K562 (cell line): ENCODE measurements around the gene C1orf21. TPM values are rescaled to one million over a fixed set of nuclear protein-coding genes. Genes with fewer than 3 reads are reported as not detected.

Source experiments
- ATAC-seq: fragments of 200-7000 bp; cut with Tn5 transposase; 3 replicates; pipeline ENCODE4 v1.9.1; 2020; ENCODE audit warnings: moderate library complexity
- BruUV-seq: library from RNA; stranded (reverse); fragments of 400-500 nt; replicated peaks from 2 replicates; lab custom pipeline; 2021; lab: Mats Ljungman, UMichigan
- CTCF ChIA-PET: fragments of 300-600 bp; formaldehyde crosslinking; extraction: SDS; loops from one replicate; lab custom pipeline; 2021; ENCODE audit warnings: low intra/inter-chr PET ratio; lab: Yijun Ruan, JAX
- POLR2A ChIA-PET: fragments of 300-600, 350-650 bp; sonication (Branson Sonifier 250); formaldehyde crosslinking; extraction: SDS; loops from one replicate; lab custom pipeline; 2021; ENCODE audit warnings: antibody characterized with exemption, inconsistent platforms; lab: Yijun Ruan, JAX
- DNase-seq, 4 experiments: peaks; one replicate each; pipeline versions ENCODE4 v3.0.0 to v3.0.0-alpha.2; 2011 to 2018; ENCODE audit warnings: low spot score in 3 of 4, mixed read lengths in 3 of 4; ENCODE audit errors: extremely low read depth in 1 of 4
- FAIRE-seq: peaks from 2 replicates; lab custom pipeline; 2011; peaks lifted over from hg19 to GRCh38; lab: Jason Lieb, UNC
- H2AFZ ChIP-seq: 2 replicates; pipeline ENCODE4 v1.6.0; 2011; ENCODE audit warnings: low read depth, low read length, control low read depth, inconsistent platforms
- H3K27ac ChIP-seq: fragments of 200-600 bp; 3 replicates; pipeline ENCODE4 v1.8.0; 2011; ENCODE audit warnings: low read depth, mild to moderate bottlenecking, control low read depth, inconsistent platforms, low read length, moderate library complexity, mixed read lengths; ENCODE audit errors: extremely low read depth
- H3K27me3 ChIP-seq, 2 experiments: fragments of 300-600 bp in 1 of 2; 2 replicates in 1 of 2; 3 replicates in 1 of 2; pipeline versions ENCODE4 v1.6.0 to v1.8.0; 2011; ENCODE audit warnings: inconsistent platforms in 2 of 2, low read length in 2 of 2, mild to moderate bottlenecking in 1 of 2, mixed read lengths in 1 of 2, moderate library complexity in 1 of 2; ENCODE audit not compliant: control insufficient read depth in 2 of 2, insufficient read depth in 2 of 2
- H3K36me3 ChIP-seq: fragments of 300-600 bp; 3 replicates; pipeline ENCODE4 v1.8.0; 2011; ENCODE audit warnings: mild to moderate bottlenecking, low read length, inconsistent platforms; ENCODE audit not compliant: control insufficient read depth, insufficient read depth
- H3K4me1 ChIP-seq, 2 experiments: fragments of 200-600 bp in 1 of 2; replicated peaks in 1 of 2; 2 replicates in 1 of 2; 3 replicates in 1 of 2; pipeline versions ENCODE4 v1.5.1 to v1.8.0; 2011; ENCODE audit warnings: inconsistent platforms in 2 of 2, low read length in 2 of 2, mild to moderate bottlenecking in 1 of 2, mixed read lengths in 1 of 2, moderate library complexity in 1 of 2; ENCODE audit not compliant: control insufficient read depth in 2 of 2, insufficient read depth in 2 of 2
- H3K4me2 ChIP-seq: 2 replicates; pipeline ENCODE4 v1.6.1; 2011; ENCODE audit warnings: low read length, control low read depth, inconsistent platforms, mixed read lengths; ENCODE audit not compliant: insufficient read depth
- H3K4me3 ChIP-seq: fragments of 200-600 bp; sonication (generic), shearing (Covaris generic); 2 replicates; pipeline ENCODE4 v1.5.1; 2016; ENCODE audit warnings: control low read depth, inconsistent platforms
- H3K79me2 ChIP-seq: fragments of 200-600 bp; 3 replicates; pipeline ENCODE4 v1.8.0; 2011; ENCODE audit warnings: low read length, inconsistent platforms; ENCODE audit not compliant: control insufficient read depth, insufficient read depth
- H3K9ac ChIP-seq, 2 experiments: 2 replicates each; pipeline versions ENCODE4 v1.6.0 to v1.6.1; 2011; ENCODE audit warnings: low read depth in 2 of 2, low read length in 2 of 2, control low read depth in 1 of 2, inconsistent platforms in 1 of 2, mild to moderate bottlenecking in 1 of 2, mixed read lengths in 1 of 2; ENCODE audit not compliant: insufficient read depth in 1 of 2
- H3K9me1 ChIP-seq: one replicate; pipeline ENCODE4 v1.6.0; 2011; ENCODE audit warnings: inconsistent platforms, mild to moderate bottlenecking, low read length, moderate library complexity; ENCODE audit not compliant: control insufficient read depth, insufficient read depth
- H3K9me3 ChIP-seq: replicated peaks from 2 replicates; pipeline ENCODE4 v1.5.1; 2011; ENCODE audit warnings: low read depth, low read length, inconsistent platforms; ENCODE audit not compliant: control insufficient read depth, insufficient read depth
- H4K20me1 ChIP-seq: replicated peaks from 2 replicates; pipeline ENCODE4 v1.6.1; 2011; ENCODE audit warnings: low read length, inconsistent platforms, mixed read lengths; ENCODE audit not compliant: control insufficient read depth, insufficient read depth
- ARID2 ChIP-seq: fragments of 450-650 bp; IDR thresholded peaks from 2 replicates; pipeline ENCODE4 v1.6.1; 2017; ENCODE audit warnings: antibody characterized with exemption, mild to moderate bottlenecking
- HINFP ChIP-seq: fragments of 450-650 bp; conservative IDR thresholded peaks from 2 replicates; pipeline ENCODE4 v1.6.1; 2016; ENCODE audit warnings: missing genetic modification characterization, low read depth, mild to moderate bottlenecking, control low read depth, missing compliant biosample characterization
- MAFK ChIP-seq: IDR thresholded peaks from 2 replicates; pipeline ENCODE4 v1.6.1; 2011; ENCODE audit warnings: low read length, improper control_type of control experiment
- SAP30 ChIP-seq: fragments of 200-600 bp; sonication (generic); IDR thresholded peaks from 2 replicates; pipeline ENCODE4 v1.6.1; 2012; ENCODE audit warnings: borderline replicate concordance, low read depth, mild to moderate bottlenecking, moderate library complexity, low read length, control low read depth, inconsistent platforms; ENCODE audit not compliant: insufficient read depth, poor library complexity, severe bottlenecking
- ZFP36 ChIP-seq: fragments of 150-350 bp; IDR thresholded peaks from 2 replicates; pipeline ENCODE4 v1.6.1; 2018; ENCODE audit warnings: low read length, low read depth; ENCODE audit not compliant: partially characterized antibody
- ZHX1 ChIP-seq: fragments of 150-350 bp; conservative IDR thresholded peaks from 2 replicates; pipeline ENCODE4 v1.6.1; 2014; ENCODE audit warnings: low read length
- WGBS: fragments of 100-300 bp; shearing (Covaris generic); methylation state at CpG from one replicate; pipeline ENCODE4 v1.1.6; 2016; ENCODE audit warnings: low coverage, mixed read lengths; ENCODE audit not compliant: insufficient coverage; ENCODE audit errors: missing lambda C conversion rate; 5-methylcytosine and 5-hydroxymethylcytosine counted together
- in situ Hi-C: fragments of 300-500 bp; cut with MboI; formaldehyde crosslinking; loops from 4 replicates; pipeline ENCODE4 v1.15.0; 2018; ENCODE audit warnings: inconsistent platforms, mixed read lengths
- intact Hi-C: fragments of 100-400 bp; cut with micrococcal nuclease; formaldehyde crosslinking; loops from 2 replicates; pipeline ENCODE4 v1.14.2; 2022
- polyA plus RNA-seq, 8 experiments: library from polyadenylated mRNA; depleted of rRNA in 4 of 8; stranded (reverse) in 5 of 8; unstranded in 3 of 8; fragments of >200 nt; fragmentation: Nextera tagmentation in 2 of 8; fragmentation: Illumina TruSeq in 1 of 8; extraction: Ambion mirVana in 2 of 8; extraction: Trizol in 1 of 8; gene quantifications; 2 replicates each; pipeline versions ENCODE4 v1.2.1 to v1.2.3, GENCODE V29; 2011 to 2014; ENCODE audit warnings: inconsistent platforms in 1 of 8, missing spikeins in 1 of 8
- total RNA-seq, 7 experiments: library from RNA; depleted of rRNA in 6 of 7; stranded (reverse); fragments of >200 nt in 6 of 7; fragmentation: Illumina TruSeq in 2 of 7; extraction: Trizol in 2 of 7; gene quantifications; 2 replicates each; pipeline versions ENCODE4 v1.2.1 to v1.2.3, GENCODE V29; 2011 to 2021; ENCODE audit warnings: low replicate concordance in 1 of 7
- TF ChIP-seq, protein P1 (sequence below): IDR thresholded peaks from 2 replicates; pipeline ENCODE4 v1.6.1; 2016; ENCODE audit warnings: missing genetic modification characterization, missing compliant biosample characterization
- TF ChIP-seq, protein P2 (sequence below): fragments of 250-450 bp; sonication (Bioruptor Pico); IDR thresholded peaks from 2 replicates; pipeline ENCODE4 v1.4.0; 2020
- TF ChIP-seq, protein P3 (sequence below): fragments of 450-650 bp; formaldehyde crosslinking; IDR thresholded peaks from 2 replicates; pipeline ENCODE4 v1.4.0; 2020; ENCODE audit warnings: mild to moderate bottlenecking, moderate library complexity

C1orf21 gene
- total and polyA plus RNA-seq, 9 of the 15 experiments (the other 6 are each of a cell fraction or from before 2014, with no cell fraction given): under 0.01 to 0.31 (median 0.07) TPM

DNA sequence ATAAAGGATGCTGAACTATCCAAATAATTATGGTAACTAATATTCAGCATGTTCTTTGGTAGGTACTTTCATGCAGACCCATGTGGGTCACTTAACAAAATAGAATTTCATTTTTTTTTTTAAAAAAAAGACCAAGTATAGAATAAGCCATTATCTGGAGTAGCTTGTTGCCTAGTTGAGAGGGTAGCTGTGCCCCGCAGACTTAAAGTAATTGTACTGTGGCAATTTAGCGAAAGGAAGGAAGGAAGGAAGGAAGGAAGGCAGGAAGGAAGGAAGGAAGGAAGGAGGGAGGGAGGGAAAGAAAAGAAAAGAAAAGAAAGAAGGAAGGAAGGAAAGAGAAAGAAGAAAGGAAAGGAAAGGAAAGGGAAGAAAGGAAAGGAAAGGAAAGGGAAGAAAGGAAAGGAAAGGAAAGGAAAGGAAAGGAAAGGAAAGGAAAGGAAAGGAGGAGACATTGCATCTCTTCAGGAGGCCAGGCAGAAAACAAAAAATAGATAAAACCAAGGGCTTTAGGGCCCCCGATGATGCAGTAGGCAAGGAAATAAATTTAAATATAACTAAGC is 35.3 kb upstream of the C1orf21 start:
- H3K9me3 ChIP-seq: no peaks in the 10 kb centered on the region
- H3K27me3 ChIP-seq: no peaks in the 10 kb centered on the region; a peak in 1 of 5 replicates
- CTCF ChIA-PET: no interaction called here
- no peaks in the 10 kb centered on the region for H3K36me3 ChIP-seq
- no TSS peak for BruUV-seq
- H3K79me2 ChIP-seq: no peaks in the 10 kb centered on the region
- no peak overlapping the region for H3K4me3 ChIP-seq
- no peaks in the 10 kb centered on the region for H3K4me1 ChIP-seq
- 0% methylated on average over 3 of the region's 3 CpGs for WGBS
- H4K20me1 ChIP-seq: no peaks in the 10 kb centered on the region
- intact Hi-C loops: no loop called here
- no peak overlapping the region for H3K27ac ChIP-seq
- ATAC-seq: no peak
- no peak for DNase-seq
- no peak for TF ChIP-seq MAFK
- TF ChIP-seq, protein P1, sequence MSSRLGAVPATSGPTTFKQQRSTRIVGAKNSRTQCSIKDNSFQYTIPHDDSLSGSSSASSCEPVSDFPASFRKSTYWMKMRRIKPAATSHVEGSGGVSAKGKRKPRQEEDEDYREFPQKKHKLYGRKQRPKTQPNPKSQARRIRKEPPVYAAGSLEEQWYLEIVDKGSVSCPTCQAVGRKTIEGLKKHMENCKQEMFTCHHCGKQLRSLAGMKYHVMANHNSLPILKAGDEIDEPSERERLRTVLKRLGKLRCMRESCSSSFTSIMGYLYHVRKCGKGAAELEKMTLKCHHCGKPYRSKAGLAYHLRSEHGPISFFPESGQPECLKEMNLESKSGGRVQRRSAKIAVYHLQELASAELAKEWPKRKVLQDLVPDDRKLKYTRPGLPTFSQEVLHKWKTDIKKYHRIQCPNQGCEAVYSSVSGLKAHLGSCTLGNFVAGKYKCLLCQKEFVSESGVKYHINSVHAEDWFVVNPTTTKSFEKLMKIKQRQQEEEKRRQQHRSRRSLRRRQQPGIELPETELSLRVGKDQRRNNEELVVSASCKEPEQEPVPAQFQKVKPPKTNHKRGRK (tag): peak; percentile 77
- TF ChIP-seq HINFP (tag): no peak
- TF ChIP-seq SAP30: no peak
- no peak for TF ChIP-seq ZFP36
- TF ChIP-seq, protein P2, sequence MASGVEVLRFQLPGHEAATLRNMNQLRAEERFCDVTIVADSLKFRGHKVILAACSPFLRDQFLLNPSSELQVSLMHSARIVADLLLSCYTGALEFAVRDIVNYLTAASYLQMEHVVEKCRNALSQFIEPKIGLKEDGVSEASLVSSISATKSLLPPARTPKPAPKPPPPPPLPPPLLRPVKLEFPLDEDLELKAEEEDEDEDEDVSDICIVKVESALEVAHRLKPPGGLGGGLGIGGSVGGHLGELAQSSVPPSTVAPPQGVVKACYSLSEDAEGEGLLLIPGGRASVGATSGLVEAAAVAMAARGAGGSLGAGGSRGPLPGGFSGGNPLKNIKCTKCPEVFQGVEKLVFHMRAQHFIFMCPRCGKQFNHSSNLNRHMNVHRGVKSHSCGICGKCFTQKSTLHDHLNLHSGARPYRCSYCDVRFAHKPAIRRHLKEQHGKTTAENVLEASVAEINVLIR: no peak
- no peak for TF ChIP-seq ZHX1
- TF ChIP-seq, protein P3, sequence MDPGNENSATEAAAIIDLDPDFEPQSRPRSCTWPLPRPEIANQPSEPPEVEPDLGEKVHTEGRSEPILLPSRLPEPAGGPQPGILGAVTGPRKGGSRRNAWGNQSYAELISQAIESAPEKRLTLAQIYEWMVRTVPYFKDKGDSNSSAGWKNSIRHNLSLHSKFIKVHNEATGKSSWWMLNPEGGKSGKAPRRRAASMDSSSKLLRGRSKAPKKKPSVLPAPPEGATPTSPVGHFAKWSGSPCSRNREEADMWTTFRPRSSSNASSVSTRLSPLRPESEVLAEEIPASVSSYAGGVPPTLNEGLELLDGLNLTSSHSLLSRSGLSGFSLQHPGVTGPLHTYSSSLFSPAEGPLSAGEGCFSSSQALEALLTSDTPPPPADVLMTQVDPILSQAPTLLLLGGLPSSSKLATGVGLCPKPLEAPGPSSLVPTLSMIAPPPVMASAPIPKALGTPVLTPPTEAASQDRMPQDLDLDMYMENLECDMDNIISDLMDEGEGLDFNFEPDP (CRISPR knock-in tag): no peak
- no peak for TF ChIP-seq ARID2
- no peak overlapping the region for H2AFZ ChIP-seq
- in situ Hi-C loops: no loop called here
- FAIRE-seq: no peak
- POLR2A ChIA-PET: no interaction called here
- H3K4me2 ChIP-seq: no peak overlapping the region
- H3K9ac ChIP-seq: no peak overlapping the region
- H3K9me1 ChIP-seq: no peaks in the 10 kb centered on the region
